ENCODE results near the gene PI3. TPM values are rescaled to one million over a fixed set of nuclear protein-coding genes. Genes with fewer than 3 reads are reported as not detected.

The PI3 gene
- total RNA-seq, 1 donor: not detected

DNA sequence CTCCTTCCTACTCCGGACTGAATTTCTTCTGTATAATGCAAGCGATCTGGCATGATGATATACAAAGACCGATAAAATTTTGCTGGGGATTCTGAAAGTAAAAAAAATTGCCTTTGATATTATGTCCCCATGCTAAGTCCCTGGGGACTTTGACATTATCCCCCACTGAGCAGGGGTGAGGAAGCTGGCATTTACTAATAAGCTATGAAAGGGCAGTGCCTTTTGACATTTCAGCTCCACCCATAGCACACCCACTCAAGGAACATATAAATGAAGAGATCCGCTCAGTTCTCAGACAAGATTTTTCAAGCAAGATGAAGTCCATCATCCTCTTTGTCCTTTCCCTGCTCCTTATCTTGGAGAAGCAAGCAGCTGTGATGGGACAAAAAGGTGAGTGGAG is 46.4 kb downstream of the PI3 start, which contains the start of gene SEMG2:
SEMG2 (plus strand) TSS at position 298 of the 400 bp plus-strand sequence; CDS start at position 315, 17 bp downstream.
- no peak within 1 kb of the TSS for H3K4me3 ChIP-seq (ENCODE audit: low read depth, low read length)
- DNase-seq (ENCODE audit: low read depth): no peak
- TF ChIP-seq, protein P1, sequence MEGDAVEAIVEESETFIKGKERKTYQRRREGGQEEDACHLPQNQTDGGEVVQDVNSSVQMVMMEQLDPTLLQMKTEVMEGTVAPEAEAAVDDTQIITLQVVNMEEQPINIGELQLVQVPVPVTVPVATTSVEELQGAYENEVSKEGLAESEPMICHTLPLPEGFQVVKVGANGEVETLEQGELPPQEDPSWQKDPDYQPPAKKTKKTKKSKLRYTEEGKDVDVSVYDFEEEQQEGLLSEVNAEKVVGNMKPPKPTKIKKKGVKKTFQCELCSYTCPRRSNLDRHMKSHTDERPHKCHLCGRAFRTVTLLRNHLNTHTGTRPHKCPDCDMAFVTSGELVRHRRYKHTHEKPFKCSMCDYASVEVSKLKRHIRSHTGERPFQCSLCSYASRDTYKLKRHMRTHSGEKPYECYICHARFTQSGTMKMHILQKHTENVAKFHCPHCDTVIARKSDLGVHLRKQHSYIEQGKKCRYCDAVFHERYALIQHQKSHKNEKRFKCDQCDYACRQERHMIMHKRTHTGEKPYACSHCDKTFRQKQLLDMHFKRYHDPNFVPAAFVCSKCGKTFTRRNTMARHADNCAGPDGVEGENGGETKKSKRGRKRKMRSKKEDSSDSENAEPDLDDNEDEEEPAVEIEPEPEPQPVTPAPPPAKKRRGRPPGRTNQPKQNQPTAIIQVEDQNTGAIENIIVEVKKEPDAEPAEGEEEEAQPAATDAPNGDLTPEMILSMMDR (IDR thresholded peaks at IDR 0.05; ENCODE audit: insufficient read depth, low read depth, low read length): no peak

DNA sequence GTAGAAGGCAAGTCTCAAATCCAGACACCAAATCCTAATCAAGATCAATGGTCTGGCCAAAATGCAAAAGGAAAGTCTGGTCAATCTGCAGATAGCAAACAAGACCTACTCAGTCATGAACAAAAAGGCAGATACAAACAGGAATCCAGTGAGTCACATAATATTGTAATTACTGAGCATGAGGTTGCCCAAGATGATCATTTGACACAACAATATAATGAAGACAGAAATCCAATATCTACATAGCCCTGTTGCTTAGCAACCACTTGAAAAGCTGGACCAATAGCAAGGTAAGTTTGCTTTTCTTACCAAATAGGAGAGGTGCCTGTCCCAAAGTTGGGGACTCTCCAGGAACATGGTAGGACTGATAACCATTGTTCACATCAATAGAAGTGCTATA is 48.4 kb downstream of the PI3 start:
- DNase-seq (ENCODE audit: low read depth): no peak
- TF ChIP-seq, protein P1 (IDR thresholded peaks at IDR 0.05; ENCODE audit: insufficient read depth, low read depth, low read length): no peak
- H3K4me3 ChIP-seq (ENCODE audit: low read depth, low read length): no peak overlapping the region

Other genes with a start within 250 kb of the PI3 start
- 15.1 and 22.0 TPM in 2 replicates for gene TOMM34, start 214.5 kb upstream of the PI3 start, total RNA-seq
- gene STK4, start 208.4 kb upstream of the PI3 start, total RNA-seq: 28.0 and 35.8 TPM in 2 replicates
- gene KCNS1, start 73.8 kb upstream of the PI3 start, total RNA-seq: 0.86 and 1.3 TPM in 2 replicates
- not detected in 2 replicates for gene WFDC5, start 59.7 kb upstream of the PI3 start, total RNA-seq
- not detected in 2 replicates for gene WFDC12, start 50.4 kb upstream of the PI3 start, total RNA-seq
- gene SEMG1, start 32.1 kb downstream of the PI3 start, total RNA-seq: not detected in 2 replicates
- not detected in 2 replicates for gene SEMG2, start 46.5 kb downstream of the PI3 start, total RNA-seq
- gene SLPI, start 79.7 kb downstream of the PI3 start, total RNA-seq: not detected in 2 replicates
- gene RBPJL, start 131.9 kb downstream of the PI3 start, total RNA-seq: not detected in 2 replicates
- not detected in 2 replicates for gene MATN4, start 133.4 kb downstream of the PI3 start, total RNA-seq
- gene SDC4, start 173.5 kb downstream of the PI3 start, total RNA-seq: 129 and 178 TPM in 2 replicates
- gene SYS1, start 188.3 kb downstream of the PI3 start, total RNA-seq: 19.0 and 25.9 TPM in 2 replicates
- not detected in 2 replicates for gene TP53TG5, start 203.4 kb downstream of the PI3 start, total RNA-seq
- 9.9 and 11.3 TPM in 2 replicates for gene DBNDD2, start 233.4 kb downstream of the PI3 start, total RNA-seq
- 27.7 and 28.1 TPM in 2 replicates for gene PIGT, start 241.2 kb downstream of the PI3 start, total RNA-seq